Retinal pigment epithelial cell (primary cell): ENCODE measurements around the gene BCL7C.
A peak's percentile ranks its signal among the peaks of the same experiment; 100 is the strongest.

Experiments used
- DNase-seq: peaks from one replicate; pipeline ENCODE4 v3.0.0-alpha.2; 2010; ENCODE audit warnings: low read depth
- H3K4me3 ChIP-seq: 2 replicates; pipeline ENCODE4 v1.5.1; 2011; ENCODE audit warnings: mild to moderate bottlenecking, low read length, control low read depth, moderate library complexity
- CTCF ChIP-seq: conservative IDR thresholded peaks from 2 replicates; pipeline ENCODE4 v1.5.1; 2011; ENCODE audit warnings: low read depth, low read length, control low read depth, inconsistent platforms

BCL7C gene

GRCh38 chr16:30907064-30907463, 13.2 kb upstream of the BCL7C start:
- no peak for TF ChIP-seq CTCF
- H3K4me3 ChIP-seq, result no peak overlapping the region
- DNase-seq, result no peak

GRCh38 chr16:30904114-30904780, 10.4 kb upstream of the BCL7C start:
- no peak for DNase-seq
- no peak for TF ChIP-seq CTCF
- no peak overlapping the region for H3K4me3 ChIP-seq

- no peak for DNase-seq
- no peak for TF ChIP-seq CTCF
- no peak overlapping the region for H3K4me3 ChIP-seq
Observed at GRCh38 chr16:30903596-30903995, 9.7 kb upstream of the BCL7C start.

- TF ChIP-seq CTCF, result no peak
- H3K4me3 ChIP-seq, result no peak overlapping the region
- no peak for DNase-seq
Observed at GRCh38 chr16:30903002-30903401, 9.1 kb upstream of the BCL7C start.

- peak overlapping the region; percentile 38 for H3K4me3 ChIP-seq
- DNase-seq, result no peak
- TF ChIP-seq CTCF, result peak; percentile 13
Observed at GRCh38 chr16:30902029-30902972, 8.4 kb upstream of the BCL7C start.

- TF ChIP-seq CTCF, result no peak
- peak overlapping the region; percentile 38 for H3K4me3 ChIP-seq
- DNase-seq, result no peak
Observed at GRCh38 chr16:30901201-30902028, 7.5 kb upstream of the BCL7C start.
